Loucy (cell line): ENCODE data around the gene TMBIM1.
"Not testable (repeated sequence)": the region's sequence is repeated elsewhere in the genome, so short reads cannot be mapped to it uniquely, and the experiment has no call there.

Experiments
- H2AFZ ChIP-seq: fragments of 200-600 bp; sonication (generic); 2 replicates; pipeline ENCODE4 v1.6.0; 2016; ENCODE audit warnings: antibody characterized with exemption, mild to moderate bottlenecking, low read length, moderate library complexity
- H3F3A ChIP-seq: fragments of 200-600 bp; 2 replicates; pipeline ENCODE4 v1.6.0; 2016; ENCODE audit warnings: antibody characterized with exemption, low read depth, mild to moderate bottlenecking
- H3K27me3 ChIP-seq: fragments of 200-600 bp; sonication (generic); 2 replicates; pipeline ENCODE4 v1.6.1; 2014; ENCODE audit warnings: low read length, mild to moderate bottlenecking; ENCODE audit not compliant: insufficient read depth, poor library complexity, severe bottlenecking
- H3K36me3 ChIP-seq: fragments of 200-600 bp; sonication (generic); 2 replicates; pipeline ENCODE4 v1.6.1; 2016; ENCODE audit warnings: low read length; ENCODE audit not compliant: insufficient read depth
- H3K4me1 ChIP-seq: fragments of 200-600 bp; sonication (generic); 2 replicates; pipeline ENCODE4 v1.5.1; 2014; ENCODE audit warnings: low read length, mild to moderate bottlenecking; ENCODE audit not compliant: insufficient read depth, poor library complexity, severe bottlenecking
- H3K4me2 ChIP-seq: fragments of 200-600 bp; sonication (generic); 2 replicates; pipeline ENCODE4 v1.6.0; 2014; ENCODE audit warnings: antibody characterized with exemption, low read length, low read depth, mild to moderate bottlenecking; ENCODE audit not compliant: poor library complexity, severe bottlenecking
- H3K4me3 ChIP-seq: fragments of 200-600 bp; sonication (generic); 2 replicates; pipeline ENCODE4 v1.5.1; 2014; ENCODE audit warnings: low read length, mild to moderate bottlenecking, mixed read lengths; ENCODE audit not compliant: poor library complexity, severe bottlenecking
- H3K79me2 ChIP-seq: fragments of 200-600 bp; sonication (generic); 2 replicates; pipeline ENCODE4 v1.6.1; 2014; ENCODE audit warnings: low read length; ENCODE audit not compliant: insufficient read depth
- H3K9ac ChIP-seq: fragments of 200-600 bp; sonication (generic); 2 replicates; pipeline ENCODE4 v1.6.0; 2014; ENCODE audit warnings: mild to moderate bottlenecking, low read depth, low read length, moderate library complexity; ENCODE audit not compliant: poor library complexity, severe bottlenecking
- H3K9me2 ChIP-seq: fragments of 200-600 bp; sonication (generic); replicated peaks from 2 replicates; pipeline ENCODE4 v1.6.1; 2016; ENCODE audit warnings: low read depth, low read length, mixed read lengths
- H3K9me3 ChIP-seq: fragments of 200-600 bp; sonication (generic); 2 replicates; pipeline ENCODE4 v1.6.1; 2014; ENCODE audit warnings: mild to moderate bottlenecking, antibody characterized with exemption, low read length, low read depth; ENCODE audit not compliant: insufficient read depth
- H4K20me1 ChIP-seq: fragments of 200-600 bp; sonication (generic); 2 replicates; pipeline ENCODE4 v1.6.0; 2014; ENCODE audit warnings: antibody characterized with exemption, low read length, mild to moderate bottlenecking; ENCODE audit not compliant: insufficient read depth, poor library complexity, severe bottlenecking
- CTCF ChIP-seq: fragments of 200-600 bp; sonication (generic); conservative IDR thresholded peaks from 2 replicates; pipeline ENCODE4 v1.5.1; 2014; ENCODE audit warnings: mild to moderate bottlenecking, antibody characterized with exemption, low read length
- EZH2phosphoT487 ChIP-seq: fragments of 200-600 bp; IDR thresholded peaks from 2 replicates; pipeline ENCODE4 v1.6.1; 2018; ENCODE audit warnings: antibody characterized with exemption, mild to moderate bottlenecking, moderate library complexity, borderline replicate concordance

Gene TMBIM1

GRCh38 chr2:218275371-218276072, 16.8 kb downstream of the TMBIM1 start:
- Histone ChIP-seq H3K4me3 (no peak overlapping the region), H3K9ac (no peak overlapping the region), H2AFZ (no peak overlapping the region), H3K4me1 (peaks cover 21% of the 10 kb centered on the region), H3F3A (no peaks in the 10 kb centered on the region), H3K9me3 (no peaks in the 10 kb centered on the region), H3K9me2 (no peaks in the 10 kb centered on the region), H3K36me3 (peaks cover 18% of the 10 kb centered on the region; the same call in 1 of the 2 replicates), H3K79me2 (peaks cover 15% of the 10 kb centered on the region; the same call in 1 of the 2 replicates), H3K27me3 (no peaks in the 10 kb centered on the region), H4K20me1 (peaks cover 6% of the 10 kb centered on the region), H3K4me2 (no peak overlapping the region)
- no peak for TF ChIP-seq CTCF
- TF ChIP-seq EZH2phosphoT487 = no peak

- peaks cover 18% of the 10 kb centered on the region; the same call in 1 of the 2 replicates for H3K36me3 ChIP-seq
Observed at GRCh38 chr2:218274586-218274985, 17.7 kb downstream of the TMBIM1 start.

GRCh38 chr2:218273908-218274249, 18.4 kb downstream of the TMBIM1 start:
- Histone ChIP-seq H2AFZ (no peak overlapping the region), H3K9ac (no peak overlapping the region), H3K27me3 (no peaks in the 10 kb centered on the region), H3K9me2 (no peaks in the 10 kb centered on the region), H3K9me3 (no peaks in the 10 kb centered on the region), H3K4me2 (no peak overlapping the region), H3K4me3 (no peak overlapping the region), H3K4me1 (peaks cover 27% of the 10 kb centered on the region), H3K36me3 (peaks cover 18% of the 10 kb centered on the region; the same call in 1 of the 2 replicates), H3K79me2 (peaks cover 26% of the 10 kb centered on the region), H4K20me1 (peaks cover 16% of the 10 kb centered on the region), H3F3A (no peaks in the 10 kb centered on the region)
- TF ChIP-seq EZH2phosphoT487 (no peak), CTCF (no peak)

More at GRCh38 chr2:218274586-218274985, 17.7 kb downstream of the TMBIM1 start:
- Histone ChIP-seq H2AFZ (no peak overlapping the region), H3K9me2 (no peaks in the 10 kb centered on the region), H3K4me3 (no peak overlapping the region), H3F3A (no peaks in the 10 kb centered on the region), H3K27me3 (no peaks in the 10 kb centered on the region), H3K79me2 (peaks cover 19% of the 10 kb centered on the region), H3K9me3 (no peaks in the 10 kb centered on the region), H3K9ac (no peak overlapping the region), H4K20me1 (peaks cover 9% of the 10 kb centered on the region), H3K4me2 (no peak overlapping the region), H3K4me1 (peaks cover 21% of the 10 kb centered on the region)
- TF ChIP-seq EZH2phosphoT487 = no peak
- TF ChIP-seq CTCF = no peak

GRCh38 chr2:218273214-218273907, 18.9 kb downstream of the TMBIM1 start:
- peaks cover 27% of the 10 kb centered on the region for H3K4me1 ChIP-seq
- H3K79me2 ChIP-seq = peaks cover 27% of the 10 kb centered on the region
- not testable (repeated sequence) for H3F3A ChIP-seq, H3K27me3 ChIP-seq, H3K9me2 ChIP-seq, H3K9me3 ChIP-seq, H2AFZ ChIP-seq, H3K4me3 ChIP-seq
- H3K4me2 ChIP-seq = peak overlapping the region; percentile 88
- peaks cover 18% of the 10 kb centered on the region; the same call in 1 of the 2 replicates for H3K36me3 ChIP-seq
- H3K9ac ChIP-seq = peak overlapping the region; percentile 10
- H4K20me1 ChIP-seq = peaks cover 17% of the 10 kb centered on the region
